AG04449 (cell line): ENCODE measurements around the gene ESCO1.

ENCODE experiments used
- CTCF ChIA-PET: fragments of 350-600 bp; formaldehyde crosslinking; extraction: SDS; loops from one replicate; lab custom pipeline; 2021; ENCODE audit warnings: antibody characterized with exemption; lab: Yijun Ruan, JAX
- POLR2A ChIA-PET: fragments of 400-600, 350-600 bp; formaldehyde crosslinking; extraction: SDS; loops from one replicate; lab custom pipeline; 2020; ENCODE audit warnings: antibody characterized with exemption, inconsistent platforms; lab: Yijun Ruan, JAX
- DNase-seq: peaks from one replicate; pipeline ENCODE4 v3.0.0-alpha.2; 2010; ENCODE audit warnings: low read depth, low spot score
- H3K4me3 ChIP-seq: 2 replicates; pipeline ENCODE4 v1.5.1; 2011; ENCODE audit warnings: low read depth, mild to moderate bottlenecking, control low read depth, low read length
- TF ChIP-seq, protein P1 (sequence below): IDR thresholded peaks from one replicate; pipeline ENCODE4 v1.5.1; 2011; ENCODE audit warnings: mild to moderate bottlenecking, moderate library complexity, low read length, control low read depth, inconsistent platforms; ENCODE audit not compliant: insufficient read depth; ENCODE audit errors: missing control alignments

The ESCO1 gene

DNA sequence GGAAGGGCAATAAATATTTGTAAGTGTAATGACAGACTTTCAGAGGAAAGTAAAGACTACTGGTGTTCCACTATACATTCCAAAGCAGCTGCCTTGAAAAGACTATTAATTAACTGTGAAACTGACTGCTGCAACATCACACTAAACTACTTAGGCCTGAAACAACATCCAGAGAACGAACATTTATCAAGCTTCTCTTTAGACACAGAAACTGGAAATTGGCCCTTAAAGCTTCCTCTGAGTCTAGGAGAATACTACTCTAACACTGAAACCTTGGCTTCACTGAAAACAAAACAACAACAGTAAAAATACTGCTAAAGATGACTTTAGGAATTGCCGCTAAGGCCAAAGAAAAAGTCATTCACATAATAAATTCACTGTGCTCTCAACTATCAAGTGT is 74.6 kb downstream of the ESCO1 start:
- ChIA-PET POLR2A (no interaction called here), CTCF (no interaction called here)
- H3K4me3 ChIP-seq, result no peak overlapping the region
- TF ChIP-seq, protein P1, sequence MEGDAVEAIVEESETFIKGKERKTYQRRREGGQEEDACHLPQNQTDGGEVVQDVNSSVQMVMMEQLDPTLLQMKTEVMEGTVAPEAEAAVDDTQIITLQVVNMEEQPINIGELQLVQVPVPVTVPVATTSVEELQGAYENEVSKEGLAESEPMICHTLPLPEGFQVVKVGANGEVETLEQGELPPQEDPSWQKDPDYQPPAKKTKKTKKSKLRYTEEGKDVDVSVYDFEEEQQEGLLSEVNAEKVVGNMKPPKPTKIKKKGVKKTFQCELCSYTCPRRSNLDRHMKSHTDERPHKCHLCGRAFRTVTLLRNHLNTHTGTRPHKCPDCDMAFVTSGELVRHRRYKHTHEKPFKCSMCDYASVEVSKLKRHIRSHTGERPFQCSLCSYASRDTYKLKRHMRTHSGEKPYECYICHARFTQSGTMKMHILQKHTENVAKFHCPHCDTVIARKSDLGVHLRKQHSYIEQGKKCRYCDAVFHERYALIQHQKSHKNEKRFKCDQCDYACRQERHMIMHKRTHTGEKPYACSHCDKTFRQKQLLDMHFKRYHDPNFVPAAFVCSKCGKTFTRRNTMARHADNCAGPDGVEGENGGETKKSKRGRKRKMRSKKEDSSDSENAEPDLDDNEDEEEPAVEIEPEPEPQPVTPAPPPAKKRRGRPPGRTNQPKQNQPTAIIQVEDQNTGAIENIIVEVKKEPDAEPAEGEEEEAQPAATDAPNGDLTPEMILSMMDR, result no peak
- DNase-seq, result no peak

DNA sequence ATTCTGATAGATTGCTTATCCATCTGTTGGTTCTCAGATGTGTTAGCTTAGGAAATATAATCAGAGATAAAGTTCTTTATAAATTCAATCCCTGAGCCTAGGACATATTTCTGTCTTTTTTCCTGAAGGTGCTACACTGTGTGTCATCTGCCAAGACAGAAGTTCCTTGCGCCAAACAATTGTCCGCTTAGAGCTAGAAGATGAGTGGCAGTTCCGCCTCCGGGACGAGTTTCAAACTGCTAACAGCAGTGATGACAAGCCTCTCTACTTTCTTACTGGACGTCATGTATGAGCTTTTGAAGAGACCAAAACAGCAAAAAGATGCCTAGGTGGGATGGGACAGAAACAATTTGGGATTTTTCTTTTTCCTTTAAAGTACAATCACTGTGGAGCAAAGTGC is 78.0 kb downstream of the ESCO1 start:
- TF ChIP-seq, protein P1, result no peak
- DNase-seq, result no peak
- ChIA-PET POLR2A (no interaction called here), CTCF (interaction anchor here (0.6 kb wide), 1 partner anchor 109 kb away, joined by 3 read pairs; no protein-coding TSS in a partner anchor)
- no peak overlapping the region for H3K4me3 ChIP-seq

DNA sequence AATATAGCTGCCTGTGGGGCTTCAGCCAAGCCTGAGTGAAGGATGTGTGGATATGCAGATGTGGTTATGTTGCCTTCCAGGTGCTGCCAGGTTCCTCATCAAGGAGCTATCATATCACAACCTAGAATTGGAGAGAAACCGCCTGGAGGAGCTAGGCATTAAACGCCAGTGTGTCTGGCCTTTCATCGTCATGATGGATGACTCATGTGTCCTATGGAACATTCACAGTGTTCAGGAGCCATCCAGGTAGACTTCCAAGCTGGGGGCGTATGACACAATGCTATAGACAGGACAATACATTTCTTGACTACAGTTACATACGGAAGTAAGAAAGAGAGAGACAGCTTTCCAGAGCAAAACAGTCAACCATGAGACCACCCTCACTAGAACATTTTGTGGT is 86.8 kb downstream of the ESCO1 start:
- DNase-seq, result no peak
- H3K4me3 ChIP-seq, result no peak overlapping the region
- TF ChIP-seq, protein P1, result no peak
- POLR2A ChIA-PET, result no interaction called here
- CTCF ChIA-PET, result interaction anchor here (0.8 to 1.8 kb wide), 3 partner anchors 11 to 87 kb away, joined by 3 to 7 read pairs (median 5); partner anchors contain the start of gene ESCO1

DNA sequence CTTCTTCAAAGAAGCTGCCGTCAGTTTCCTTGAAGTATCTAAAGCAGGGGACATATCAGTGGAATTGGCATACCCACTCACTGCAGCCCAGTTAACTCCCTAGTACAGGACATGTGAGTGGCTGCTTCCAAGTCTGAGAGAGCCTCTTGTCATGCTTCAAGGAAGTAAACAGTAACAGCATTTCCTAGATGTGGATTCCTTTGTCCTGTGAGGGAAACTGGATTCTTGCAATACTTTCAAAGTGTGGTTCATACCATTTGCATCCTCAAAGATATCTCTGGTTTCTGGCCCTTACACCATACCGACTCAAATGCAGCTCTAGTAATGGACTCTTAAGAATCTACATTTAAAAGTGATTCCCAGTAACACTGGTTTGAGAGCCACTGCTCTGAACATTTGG is 87.2 kb downstream of the ESCO1 start:
- ChIA-PET CTCF (interaction anchor here (1.4 to 1.8 kb wide), 2 partner anchors 24 to 87 kb away, joined by 5 to 7 read pairs; partner anchors contain the start of gene ESCO1), POLR2A (no interaction called here)
- TF ChIP-seq, protein P1, result no peak

DNA sequence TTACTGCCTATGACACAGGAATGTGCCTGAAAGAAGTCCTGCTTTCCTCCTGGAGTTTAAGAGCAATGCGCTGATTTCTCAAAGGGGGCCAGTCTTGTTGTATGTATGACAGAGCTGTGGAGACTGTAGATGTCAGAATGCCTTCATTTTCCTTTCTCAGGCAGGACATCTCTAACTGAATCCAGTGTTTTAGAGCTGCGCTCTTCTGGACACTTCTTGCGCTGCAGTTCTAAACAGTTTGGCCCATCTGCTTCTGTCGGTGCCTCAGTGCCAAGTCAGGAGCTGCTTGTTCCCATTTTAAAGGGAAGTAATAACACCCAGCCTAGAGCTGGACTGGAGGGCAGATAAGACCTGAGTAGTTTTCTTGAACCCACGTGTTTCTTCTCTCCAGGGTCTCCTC is 91.4 kb downstream of the ESCO1 start:
- TF ChIP-seq, protein P1, result no peak
- ChIA-PET CTCF (interaction anchor here (0.9 to 1.0 kb wide), 3 partner anchors 10 to 20 kb away, joined by 3 to 4 read pairs (median 3); no protein-coding TSS in a partner anchor), POLR2A (no interaction called here)
- DNase-seq, result no peak
- no peak overlapping the region for H3K4me3 ChIP-seq

More for the DNA sequence above, 87.2 kb downstream of the ESCO1 start:
- H3K4me3 ChIP-seq, result no peak overlapping the region
- DNase-seq, result peak; percentile 38

DNA sequence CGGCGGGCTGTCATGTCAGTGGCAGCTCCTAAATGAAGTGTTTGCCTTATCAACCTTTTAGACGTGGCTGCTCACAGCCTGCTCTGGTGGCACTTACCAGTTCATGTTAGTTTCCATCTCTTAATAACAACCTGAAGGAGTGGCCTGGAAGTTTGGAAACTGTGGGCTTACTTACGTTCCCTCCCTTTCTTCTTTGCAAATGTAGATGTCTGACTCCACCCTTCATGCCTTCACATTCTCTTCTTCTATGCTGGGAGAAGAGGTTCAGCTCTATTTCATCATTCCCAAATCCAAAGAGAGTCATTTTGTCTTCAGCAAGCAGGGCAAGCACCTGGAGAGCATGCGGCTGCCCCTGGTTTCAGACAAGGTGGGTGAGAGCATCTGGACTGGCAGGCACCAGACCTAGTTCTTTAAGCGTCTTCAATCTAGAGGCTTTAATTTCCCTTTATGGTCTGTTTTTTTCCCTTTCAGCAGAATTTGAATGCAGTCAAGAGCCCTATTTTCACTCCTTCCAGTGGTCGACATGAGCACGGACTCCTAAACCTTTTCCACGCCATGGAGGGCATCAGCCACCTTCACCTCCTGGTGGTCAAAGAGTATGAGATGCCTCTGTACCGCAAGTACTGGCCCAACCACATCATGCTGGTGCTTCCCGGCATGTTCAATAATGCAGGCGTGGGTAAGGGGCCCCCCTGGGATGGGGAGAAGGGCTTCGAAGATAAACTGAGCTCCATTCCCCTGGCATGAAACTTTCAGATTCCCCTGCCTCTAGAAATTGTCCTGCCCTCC is 92.4 kb downstream of the ESCO1 start:
- H3K4me3 ChIP-seq, result no peak overlapping the region
- ChIA-PET CTCF (interaction anchor here (0.9 to 1.0 kb wide), 2 partner anchors 11 to 19 kb away, joined by 3 to 4 read pairs; no protein-coding TSS in a partner anchor), POLR2A (no interaction called here)
- TF ChIP-seq, protein P1, result no peak
- no peak for DNase-seq
